ENCODE data around the gene DGKH. TPM values are rescaled to one million over a fixed set of nuclear protein-coding genes. Genes with fewer than 3 reads are reported as not detected.

DGKH gene
- total and polyA plus RNA-seq, 8 donors: 9.8 to 17.1 (median 12.0) TPM

DNA sequence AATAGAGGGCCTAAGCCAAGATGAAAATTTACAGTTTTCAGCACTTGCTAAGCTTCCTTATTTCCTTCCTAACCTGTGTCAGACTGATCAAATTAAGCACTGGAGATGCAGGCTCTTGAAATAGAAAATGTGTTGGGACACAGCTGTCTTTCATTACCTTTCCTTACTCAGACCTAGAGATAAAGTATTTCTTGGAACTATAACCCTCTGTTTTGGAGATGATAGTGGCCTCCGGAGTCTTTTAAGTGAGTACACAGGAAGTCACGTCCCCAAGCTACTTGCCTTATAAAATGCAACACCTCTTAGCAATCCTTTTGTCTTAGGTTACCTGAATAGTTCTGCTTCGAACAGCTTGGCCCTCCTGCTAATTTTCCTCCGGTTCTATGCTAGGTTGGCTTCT, 211.1 kb downstream of the DGKH start:
- TF ChIP-seq, protein P1, sequence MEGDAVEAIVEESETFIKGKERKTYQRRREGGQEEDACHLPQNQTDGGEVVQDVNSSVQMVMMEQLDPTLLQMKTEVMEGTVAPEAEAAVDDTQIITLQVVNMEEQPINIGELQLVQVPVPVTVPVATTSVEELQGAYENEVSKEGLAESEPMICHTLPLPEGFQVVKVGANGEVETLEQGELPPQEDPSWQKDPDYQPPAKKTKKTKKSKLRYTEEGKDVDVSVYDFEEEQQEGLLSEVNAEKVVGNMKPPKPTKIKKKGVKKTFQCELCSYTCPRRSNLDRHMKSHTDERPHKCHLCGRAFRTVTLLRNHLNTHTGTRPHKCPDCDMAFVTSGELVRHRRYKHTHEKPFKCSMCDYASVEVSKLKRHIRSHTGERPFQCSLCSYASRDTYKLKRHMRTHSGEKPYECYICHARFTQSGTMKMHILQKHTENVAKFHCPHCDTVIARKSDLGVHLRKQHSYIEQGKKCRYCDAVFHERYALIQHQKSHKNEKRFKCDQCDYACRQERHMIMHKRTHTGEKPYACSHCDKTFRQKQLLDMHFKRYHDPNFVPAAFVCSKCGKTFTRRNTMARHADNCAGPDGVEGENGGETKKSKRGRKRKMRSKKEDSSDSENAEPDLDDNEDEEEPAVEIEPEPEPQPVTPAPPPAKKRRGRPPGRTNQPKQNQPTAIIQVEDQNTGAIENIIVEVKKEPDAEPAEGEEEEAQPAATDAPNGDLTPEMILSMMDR (IDR thresholded peaks at IDR 0.05): no peak
- no peaks in the 10 kb centered on the region for H3K36me3 ChIP-seq
- H3K9me3 ChIP-seq: no peaks in the 10 kb centered on the region
- no peak overlapping the region for H3K27ac ChIP-seq
- intact Hi-C loops (cut with DNase I): no loop called here
- DNase-seq: no peak
- no peaks in the 10 kb centered on the region for H3K4me1 ChIP-seq
- H3K27me3 ChIP-seq: no peaks in the 10 kb centered on the region
- no peak overlapping the region for H3K4me3 ChIP-seq
- ATAC-seq: no peak

DNA sequence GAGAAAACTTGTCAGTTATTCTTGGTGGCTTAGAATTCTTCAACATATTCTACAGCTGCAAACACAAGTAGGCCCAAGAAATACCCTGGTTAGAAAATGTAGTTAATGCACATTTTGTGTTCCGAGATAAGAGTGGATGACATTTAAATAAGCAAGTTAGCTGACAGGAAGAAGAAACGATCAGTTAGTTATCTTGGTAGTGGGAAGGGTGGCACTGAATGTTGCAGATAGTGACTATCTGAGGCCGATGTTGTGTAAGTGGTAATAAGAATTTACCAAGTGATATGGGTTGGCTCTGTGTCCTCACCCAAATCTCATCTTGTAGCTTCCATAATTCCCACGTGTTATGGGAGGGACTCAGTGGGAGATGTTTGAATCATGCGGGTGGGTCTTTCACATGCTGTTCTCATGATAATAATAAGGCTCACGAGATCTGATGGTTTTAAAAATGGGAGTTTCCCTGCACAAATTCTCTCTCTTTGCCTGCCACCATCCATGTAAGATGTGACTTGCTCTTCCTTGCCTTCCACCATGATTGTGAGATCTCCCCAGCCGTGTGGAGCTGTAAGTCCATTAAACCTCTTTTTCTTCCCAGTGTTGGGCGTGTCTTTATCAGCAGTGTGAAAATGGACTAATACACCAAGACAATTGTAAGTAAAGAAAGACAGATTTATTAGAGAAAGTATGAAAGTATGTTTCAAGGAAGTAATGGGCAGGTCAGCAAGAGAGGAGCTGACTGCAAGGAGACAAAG, 212.6 kb downstream of the DGKH start:
- intact Hi-C loops (cut with DNase I): no loop called here
- H3K9me3 ChIP-seq: no peaks in the 10 kb centered on the region
- DNase-seq: no peak
- TF ChIP-seq, protein P1 (IDR thresholded peaks at IDR 0.05): no peak
- no peak for ATAC-seq
- H3K4me3 ChIP-seq: no peak overlapping the region
- no peaks in the 10 kb centered on the region for H3K27me3 ChIP-seq
- H3K27ac ChIP-seq: no peak overlapping the region
- H3K4me1 ChIP-seq: no peaks in the 10 kb centered on the region
- no peaks in the 10 kb centered on the region for H3K36me3 ChIP-seq

DNA sequence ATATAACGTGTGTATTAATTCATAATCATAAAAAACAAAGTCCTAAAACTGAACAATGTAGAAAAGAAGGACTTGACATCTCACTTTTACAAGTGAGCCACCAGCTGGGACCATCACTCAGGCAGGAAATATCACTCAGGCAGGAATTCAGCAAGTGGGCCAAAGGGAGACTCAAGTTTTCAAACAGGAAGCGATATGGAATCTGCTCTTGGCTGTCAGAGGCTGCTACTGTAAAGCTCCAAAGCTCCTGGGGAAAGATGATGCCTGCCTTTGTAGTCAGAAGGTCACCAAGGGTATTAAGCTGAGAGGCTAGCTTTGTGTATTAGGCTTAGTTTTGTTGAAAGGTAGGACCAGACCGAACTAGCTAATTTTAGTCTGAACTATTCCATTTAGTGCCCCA, 218.0 kb downstream of the DGKH start:
- TF ChIP-seq, protein P1 (IDR thresholded peaks at IDR 0.05): no peak

DNA sequence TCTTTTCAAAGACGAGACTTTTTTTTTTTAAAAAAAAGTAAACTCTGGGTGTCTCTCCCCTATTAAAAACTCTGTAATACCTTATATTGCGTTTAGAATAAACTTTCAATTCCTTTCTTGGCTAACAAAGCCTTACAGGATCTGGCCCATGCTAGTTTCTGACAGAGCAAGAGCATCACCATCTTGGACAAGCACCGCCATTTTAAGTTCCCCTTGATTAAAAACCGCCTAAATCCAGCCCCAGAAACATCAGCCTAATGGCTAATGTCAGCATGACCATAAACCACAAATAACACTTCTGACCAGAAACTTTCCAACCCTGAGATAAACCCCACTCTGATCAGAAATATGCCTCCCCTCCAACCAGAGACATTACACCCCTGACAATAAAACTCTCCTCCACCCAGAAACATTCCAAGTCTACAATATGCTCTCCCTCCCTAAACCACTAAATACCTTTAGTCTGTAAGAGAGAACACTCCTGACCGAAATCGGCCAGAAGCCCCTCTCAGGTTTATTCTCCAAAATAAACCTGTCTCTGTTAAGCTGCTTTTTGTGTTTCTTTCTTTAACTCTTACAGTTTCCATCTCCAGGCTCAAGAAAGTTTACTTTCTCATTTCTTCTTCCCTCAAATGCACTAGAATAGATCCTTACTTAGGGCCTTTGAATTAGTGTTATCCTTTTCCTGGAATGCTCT, 221.9 kb downstream of the DGKH start:
- ATAC-seq (no peak), DNase-seq (no peak)
- Histone ChIP-seq H3K27me3 (no peaks in the 10 kb centered on the region), H3K9me3 (no peaks in the 10 kb centered on the region), H3K27ac (no peak overlapping the region), H3K36me3 (no peaks in the 10 kb centered on the region), H3K4me1 (peaks cover 10 to 23% of the 10 kb centered on the region in 2 donors), H3K4me3 (no peak overlapping the region)
- intact Hi-C loops (cut with DNase I): no loop called here
- TF ChIP-seq, protein P1 (IDR thresholded peaks at IDR 0.05): no peak

More for the DNA sequence above, 218.0 kb downstream of the DGKH start:
- Histone ChIP-seq H3K4me3 (no peak overlapping the region), H3K27ac (no peak overlapping the region), H3K9me3 (no peaks in the 10 kb centered on the region), H3K27me3 (no peaks in the 10 kb centered on the region), H3K4me1 (no peaks in the 10 kb centered on the region), H3K36me3 (no peaks in the 10 kb centered on the region)
- ATAC-seq (no peak), DNase-seq (peak in 2 of 4 donors; percentile 68 to 84)
- intact Hi-C loops (cut with DNase I): no loop called here

DNA sequence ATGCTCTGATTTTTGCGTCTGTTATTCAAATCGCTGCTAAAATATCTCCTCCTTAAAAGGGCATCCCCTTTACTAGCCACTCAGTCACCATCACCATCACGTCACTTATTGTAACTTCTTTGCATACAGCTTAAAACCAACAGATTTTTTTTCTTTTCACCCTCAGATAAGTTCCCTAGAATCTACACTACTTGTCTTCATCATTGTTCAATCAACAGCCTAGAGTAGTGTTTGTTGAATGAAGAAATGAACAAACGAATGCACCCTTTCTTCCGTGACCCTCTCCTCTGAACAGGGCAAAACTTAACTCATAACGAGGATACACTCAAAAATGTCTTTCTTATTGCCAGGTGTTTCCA, 222.4 kb downstream of the DGKH start:
- Histone ChIP-seq H3K27ac (peak overlapping the region; percentile 88 to 95), H3K4me1 (peaks cover 11 to 23% of the 10 kb centered on the region in 2 donors), H3K4me3 (peak overlapping the region; percentile 80 to 96), H3K9me3 (no peaks in the 10 kb centered on the region), H3K36me3 (no peaks in the 10 kb centered on the region), H3K27me3 (no peaks in the 10 kb centered on the region)
- intact Hi-C loops (cut with DNase I): no loop called here
- TF ChIP-seq, protein P1 (IDR thresholded peaks at IDR 0.05): no peak
- ATAC-seq: no peak
- no peak for DNase-seq

Data from left lung (tissue), 10 donors.